Activated CD8-positive, alpha-beta T cell treated with anti-CD3 and anti-CD28 coated beads for 36 hours (primary cell): ENCODE measurements around the gene SUCLG2. TPM values are rescaled to one million over a fixed set of nuclear protein-coding genes. Genes with fewer than 3 reads are reported as not detected.

ENCODE experiments used
- ATAC-seq: fragments of 200-7000 bp; cut with Tn5 transposase; one replicate; pipeline ENCODE4 v1.10.0; 2021; ENCODE audit warnings: mild to moderate bottlenecking, moderate library complexity
- CTCF ChIA-PET: fragments of 350-600 bp; sonication (Branson Sonifier 250); formaldehyde crosslinking; loops from one replicate; lab custom pipeline; 2021; ENCODE audit warnings: antibody characterized with exemption; lab: Charles Lee
- POLR2A ChIA-PET: fragments of 350-600 bp; sonication (Branson Sonifier 250); formaldehyde crosslinking; loops from one replicate; lab custom pipeline; 2021; ENCODE audit warnings: antibody characterized with exemption; lab: Charles Lee
- DNase-seq: peaks from one replicate; pipeline ENCODE4 v3.0.0-alpha.2; 2020
- H3K27ac Mint-ChIP-seq: one replicate; pipeline ENCODE4 v1.8.0; 2021; ENCODE audit warnings: mild to moderate bottlenecking, mixed read lengths
- H3K27me3 Mint-ChIP-seq: one replicate; pipeline ENCODE4 v1.8.0; 2021; ENCODE audit warnings: mixed read lengths
- H3K36me3 Mint-ChIP-seq: one replicate; pipeline ENCODE4 v1.8.0; 2021; ENCODE audit warnings: low read depth, mixed read lengths
- H3K4me1 Mint-ChIP-seq: one replicate; pipeline ENCODE4 v1.8.0; 2021; ENCODE audit warnings: low read depth, mixed read lengths
- H3K4me3 Mint-ChIP-seq: one replicate; pipeline ENCODE4 v1.8.0; 2021; ENCODE audit warnings: mild to moderate bottlenecking, moderate library complexity, mixed read lengths
- H3K9me3 Mint-ChIP-seq: one replicate; pipeline ENCODE4 v1.8.0; 2021; ENCODE audit warnings: mixed read lengths
- CTCF ChIP-seq: fragments of 200-600 bp; IDR thresholded peaks from one replicate; pipeline ENCODE4 v1.8.0; 2022; ENCODE audit warnings: antibody characterized with exemption, mild to moderate bottlenecking
- intact Hi-C: fragments of 100-400 bp; cut with micrococcal nuclease; formaldehyde crosslinking; loops from one replicate; pipeline ENCODE4 v1.10.0; 2022
- total RNA-seq, 2 experiments: library from RNA; stranded (reverse); gene quantifications; one replicate each; pipeline ENCODE4 v1.2.3, GENCODE V29; 2021

SUCLG2 gene
- total RNA-seq, 2 experiments from 2014 or later, result 61.3 to 65.5 TPM

GRCh38 chr3:67561667-67562394, 92.6 kb downstream of the SUCLG2 start:
- H3K36me3 Mint-ChIP-seq, result peaks cover 30% of the 10 kb centered on the region
- DNase-seq (no peak), ATAC-seq (no peak)
- intact Hi-C loops, result no loop called here
- CTCF ChIA-PET, result interaction anchor here (0.6 kb wide), 1 partner anchor 25 kb away, joined by 3 read pairs; no protein-coding TSS in a partner anchor
- H3K4me3 Mint-ChIP-seq, result no peak overlapping the region
- no peak for TF ChIP-seq CTCF
- no peaks in the 10 kb centered on the region for H3K9me3 Mint-ChIP-seq
- H3K27ac Mint-ChIP-seq, result no peak overlapping the region
- H3K4me1 Mint-ChIP-seq, result peaks cover 7% of the 10 kb centered on the region
- POLR2A ChIA-PET, result no interaction called here
- no peaks in the 10 kb centered on the region for H3K27me3 Mint-ChIP-seq

- Mint-ChIP-seq H3K9me3 (no peaks in the 10 kb centered on the region), H3K4me1 (peaks cover 7% of the 10 kb centered on the region), H3K27ac (no peak overlapping the region), H3K27me3 (no peaks in the 10 kb centered on the region), H3K4me3 (no peak overlapping the region), H3K36me3 (peaks cover 34% of the 10 kb centered on the region)
- intact Hi-C loops, result no loop called here
- DNase-seq (no peak), ATAC-seq (no peak)
- no peak for TF ChIP-seq CTCF
- ChIA-PET CTCF (interaction anchor here (0.6 kb wide), 1 partner anchor 26 kb away, joined by 3 read pairs; no protein-coding TSS in a partner anchor), POLR2A (interaction anchor here (0.8 kb wide), 1 partner anchor 12 kb away, joined by 3 read pairs; no protein-coding TSS in a partner anchor)
Measured at GRCh38 chr3:67561266-67561665, 93.1 kb downstream of the SUCLG2 start.

DNA sequence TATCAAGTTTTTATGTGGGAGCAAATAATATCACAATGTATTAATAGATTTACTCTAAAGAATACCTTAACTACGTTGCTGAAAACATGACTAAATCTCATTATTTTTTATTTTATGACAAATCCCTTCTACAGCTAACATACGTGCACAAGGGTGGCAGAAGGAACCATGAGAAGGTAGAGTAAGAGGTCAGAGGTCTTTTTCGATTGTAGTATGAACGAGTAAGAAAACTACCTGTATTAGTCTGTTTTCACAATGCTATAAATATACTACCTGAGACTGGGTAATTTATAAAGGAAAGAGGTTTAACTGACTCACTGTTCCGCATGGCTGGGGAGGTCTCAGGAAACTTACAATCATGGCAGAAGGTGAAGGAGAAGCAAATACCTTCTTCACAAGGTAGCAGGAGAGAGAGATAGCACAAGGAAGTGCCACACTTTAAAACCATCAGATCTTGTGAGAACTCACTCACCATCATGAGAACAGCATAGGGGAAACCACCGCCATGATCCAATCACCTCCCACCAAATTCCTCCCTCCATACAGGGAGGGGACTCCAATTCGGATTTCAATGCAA, 95.3 kb downstream of the SUCLG2 start:
- intact Hi-C loops, result no loop called here
- ChIA-PET CTCF (no interaction called here), POLR2A (no interaction called here)
- peaks cover 46% of the 10 kb centered on the region for H3K36me3 Mint-ChIP-seq
- no peaks in the 10 kb centered on the region for H3K9me3 Mint-ChIP-seq
- no peak overlapping the region for H3K4me3 Mint-ChIP-seq
- H3K27me3 Mint-ChIP-seq, result no peaks in the 10 kb centered on the region
- no peak for TF ChIP-seq CTCF
- peaks cover 10% of the 10 kb centered on the region for H3K4me1 Mint-ChIP-seq
- no peak overlapping the region for H3K27ac Mint-ChIP-seq
- no peak for DNase-seq
- ATAC-seq, result no peak

DNA sequence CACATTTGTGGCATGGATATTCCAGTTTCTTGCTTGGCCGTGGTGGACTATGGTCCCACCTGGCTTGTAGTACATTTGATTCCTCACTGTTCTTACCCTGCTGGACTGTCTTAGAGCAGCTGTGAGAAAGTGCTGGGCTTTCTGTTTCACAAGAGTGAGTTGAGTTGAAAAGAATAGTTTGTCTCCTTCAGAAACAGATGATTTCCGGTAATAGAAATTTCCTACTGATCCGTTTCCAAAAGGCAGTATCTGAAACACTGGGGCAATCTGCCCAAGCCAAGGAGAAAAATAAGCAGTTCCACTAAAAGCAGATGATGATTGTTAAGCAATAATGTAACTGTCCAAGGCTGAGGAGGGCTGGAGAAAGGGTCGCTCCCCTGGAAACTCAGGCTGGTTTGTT, 96.0 kb downstream of the SUCLG2 start:
- no peaks in the 10 kb centered on the region for H3K9me3 Mint-ChIP-seq
- TF ChIP-seq CTCF, result no peak
- no peak for DNase-seq
- ChIA-PET POLR2A (no interaction called here), CTCF (no interaction called here)
- H3K4me3 Mint-ChIP-seq, result no peak overlapping the region
- intact Hi-C loops, result no loop called here
- peaks cover 10% of the 10 kb centered on the region for H3K4me1 Mint-ChIP-seq
- no peak for ATAC-seq
- H3K27me3 Mint-ChIP-seq, result no peaks in the 10 kb centered on the region
- no peak overlapping the region for H3K27ac Mint-ChIP-seq
- peaks cover 46% of the 10 kb centered on the region for H3K36me3 Mint-ChIP-seq

GRCh38 chr3:67557848-67558355, 96.5 kb downstream of the SUCLG2 start:
- Mint-ChIP-seq H3K9me3 (no peaks in the 10 kb centered on the region), H3K27me3 (no peaks in the 10 kb centered on the region), H3K36me3 (peaks cover 48% of the 10 kb centered on the region), H3K4me1 (peaks cover 10% of the 10 kb centered on the region), H3K27ac (no peak overlapping the region), H3K4me3 (no peak overlapping the region)
- intact Hi-C loops, result no loop called here
- DNase-seq (no peak), ATAC-seq (no peak)
- TF ChIP-seq CTCF, result no peak
- CTCF ChIA-PET, result no interaction called here
- POLR2A ChIA-PET, result no interaction called here
